Measurements from ENCODE around the gene CNTNAP4.

CNTNAP4 gene

DNA sequence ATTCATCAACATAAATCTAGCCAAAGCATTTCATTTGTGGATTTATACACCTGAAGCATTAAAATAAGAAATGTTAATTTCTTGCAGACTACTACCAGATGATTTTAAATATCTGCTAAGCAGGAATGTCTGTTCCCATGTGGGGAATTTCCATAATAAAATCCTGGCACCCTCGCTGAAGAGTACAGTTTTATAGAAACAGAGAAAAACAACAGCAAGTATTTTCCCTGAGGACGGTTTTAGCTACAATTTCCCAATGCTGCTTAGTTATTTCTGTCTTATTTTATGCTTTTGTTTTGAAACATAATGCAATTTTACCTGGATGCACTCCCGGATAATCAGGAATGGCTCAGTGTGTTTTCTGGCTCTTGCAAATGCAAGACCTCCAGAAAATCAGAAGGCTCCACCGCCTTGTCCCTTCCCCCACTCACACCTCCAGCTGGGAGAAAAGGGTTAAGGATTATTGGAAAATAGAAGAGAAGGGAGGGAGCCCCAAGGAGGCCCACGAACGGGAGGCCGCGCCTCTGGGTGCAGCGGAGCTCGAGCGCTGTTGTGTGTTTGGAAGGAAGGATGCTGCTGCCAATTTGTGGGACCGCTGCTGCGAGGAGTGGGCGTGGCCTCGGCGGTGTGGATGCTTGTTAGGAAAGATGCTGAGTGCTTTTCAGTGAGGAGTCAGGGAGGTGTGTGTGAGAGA lies at the start of gene CNTNAP4:
TSS of gene CNTNAP4 (plus strand) at position 657 of the 694 bp plus-strand sequence. CDS start 262 bp downstream, outside the sequence.
- DNase-seq (ENCODE audit: low read depth, low spot score), result no peak

DNA sequence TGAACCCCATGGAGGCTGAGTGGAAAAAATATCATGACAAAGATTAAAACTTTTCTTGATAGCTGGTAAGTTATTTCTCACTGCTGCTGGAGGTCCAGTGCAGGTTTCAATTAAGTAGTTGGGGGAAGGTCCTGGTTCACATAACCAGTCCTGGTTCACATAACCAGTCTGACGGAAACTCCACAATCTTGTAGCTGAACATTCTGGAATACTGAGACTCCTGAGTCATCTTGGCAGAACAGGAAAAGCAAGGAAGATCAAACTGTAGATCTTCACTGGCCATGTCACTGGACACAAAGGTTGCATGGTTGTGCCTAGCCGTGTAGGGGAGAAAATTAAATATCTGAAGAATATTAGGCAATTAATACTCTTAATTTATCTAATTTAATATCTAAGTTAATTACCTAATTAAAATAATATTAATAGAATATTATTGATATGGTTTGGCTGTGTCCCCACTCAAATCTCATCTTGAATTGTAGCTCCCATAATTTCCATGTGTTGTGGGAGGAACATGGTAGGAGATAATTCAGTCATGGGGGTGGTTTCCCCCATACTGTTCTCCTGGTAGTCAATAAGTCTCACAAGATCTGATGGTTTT lies 48.6 kb upstream of the CNTNAP4 start:
- DNase-seq (ENCODE audit: low read depth, low spot score), result no peak

DNA sequence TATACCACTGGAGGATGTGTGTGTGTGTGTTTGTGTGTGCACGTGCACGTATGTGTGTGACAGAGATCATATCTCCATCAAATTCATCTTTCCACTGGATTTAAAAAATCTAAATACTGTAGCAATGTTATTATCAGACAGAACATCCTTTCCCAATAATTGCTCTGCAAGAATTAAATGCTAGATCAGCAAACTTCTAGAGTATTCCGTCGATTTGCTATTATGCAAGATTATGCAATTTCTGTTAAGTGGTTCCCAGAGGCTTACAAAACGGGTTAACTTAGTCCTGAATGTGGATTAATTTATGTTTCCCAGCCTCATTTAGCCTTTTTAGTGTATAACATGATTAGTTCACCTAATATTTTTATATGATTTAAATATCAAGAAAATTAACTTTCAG lies 44.5 kb upstream of the CNTNAP4 start:
- no peak for DNase-seq (ENCODE audit: low read depth, low spot score)

DNA sequence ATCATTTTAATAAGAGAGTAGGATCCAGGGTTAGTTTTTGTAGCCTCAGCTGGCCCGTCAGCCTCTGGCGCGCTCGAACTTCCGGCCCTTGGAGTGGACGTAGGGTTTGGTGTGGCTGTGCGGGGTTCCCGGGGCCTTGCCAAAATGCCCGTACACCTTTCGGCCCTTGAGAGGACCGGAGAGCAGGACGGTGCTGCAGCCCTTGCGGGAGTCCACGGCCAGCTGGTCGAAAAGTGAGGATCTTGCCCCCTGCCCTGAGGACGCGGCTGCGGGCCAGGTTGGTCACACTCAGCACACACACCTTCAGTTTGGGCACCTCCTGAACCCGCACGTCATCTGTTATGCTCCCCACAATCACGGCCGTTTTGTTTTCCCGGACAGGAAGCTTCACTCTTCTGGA lies 42.2 kb upstream of the CNTNAP4 start:
- no peak for DNase-seq (ENCODE audit: low read depth, low spot score)

DNA sequence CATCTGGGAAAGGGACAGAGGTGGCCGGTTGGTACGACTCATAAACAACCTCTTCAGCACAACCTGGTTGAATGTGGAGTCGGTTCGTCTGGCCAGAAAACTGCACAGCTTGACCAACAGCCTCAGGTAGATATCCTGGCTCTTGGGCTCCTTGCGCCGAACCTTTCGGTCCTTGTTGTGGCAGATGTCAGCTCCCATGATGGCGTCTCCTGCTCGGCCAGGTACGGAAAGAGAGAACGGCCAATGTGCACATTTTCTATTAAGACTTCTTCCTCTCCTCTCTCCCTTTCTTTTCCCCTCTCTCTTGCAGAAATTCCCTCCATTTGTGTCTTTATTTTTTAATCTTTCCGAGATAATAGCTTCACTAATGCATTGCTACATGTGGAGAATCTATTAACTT lies 41.8 kb upstream of the CNTNAP4 start:
- no peak for DNase-seq (ENCODE audit: low read depth, low spot score)

DNA sequence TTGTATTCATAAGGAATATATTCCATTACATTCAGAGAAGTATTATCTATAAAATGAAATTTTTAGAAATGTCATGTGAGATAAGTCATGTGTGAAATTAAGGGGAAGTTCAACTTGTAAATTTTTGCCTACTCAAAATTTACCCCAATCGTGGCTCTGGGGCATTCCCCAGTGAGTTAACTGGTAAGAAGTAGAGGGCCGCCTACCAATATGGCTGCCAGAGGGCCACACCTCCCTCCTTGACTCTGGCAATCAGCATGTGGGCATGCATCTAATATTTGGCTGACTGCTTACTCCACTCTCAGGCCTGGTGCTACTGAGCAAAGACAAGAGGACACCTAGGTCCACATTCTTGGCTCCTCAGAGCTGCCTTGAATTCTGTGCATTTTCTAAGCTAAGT lies 39.7 kb upstream of the CNTNAP4 start:
- DNase-seq (ENCODE audit: low read depth, low spot score), result no peak

DNA sequence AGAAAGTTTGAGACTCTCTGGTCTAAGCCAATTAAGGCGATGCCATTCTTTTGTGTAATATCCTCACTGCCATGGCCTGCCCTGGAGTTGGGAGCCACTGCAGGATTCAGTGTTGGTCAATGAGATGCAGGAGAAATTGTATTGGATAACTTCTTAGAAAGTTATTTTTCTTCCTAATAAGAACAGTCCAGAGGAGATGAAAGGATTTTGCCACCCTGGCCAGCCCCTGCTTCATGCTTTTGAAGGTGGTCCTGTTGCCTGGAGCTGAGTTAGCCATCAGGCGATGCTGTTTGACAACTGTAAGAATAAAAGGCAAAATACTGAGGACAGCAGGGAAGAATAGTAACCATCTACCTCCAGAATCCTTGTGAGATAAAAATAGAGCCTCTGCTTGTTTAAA lies 35.4 kb upstream of the CNTNAP4 start:
- DNase-seq (ENCODE audit: low read depth, low spot score), result no peak

DNA sequence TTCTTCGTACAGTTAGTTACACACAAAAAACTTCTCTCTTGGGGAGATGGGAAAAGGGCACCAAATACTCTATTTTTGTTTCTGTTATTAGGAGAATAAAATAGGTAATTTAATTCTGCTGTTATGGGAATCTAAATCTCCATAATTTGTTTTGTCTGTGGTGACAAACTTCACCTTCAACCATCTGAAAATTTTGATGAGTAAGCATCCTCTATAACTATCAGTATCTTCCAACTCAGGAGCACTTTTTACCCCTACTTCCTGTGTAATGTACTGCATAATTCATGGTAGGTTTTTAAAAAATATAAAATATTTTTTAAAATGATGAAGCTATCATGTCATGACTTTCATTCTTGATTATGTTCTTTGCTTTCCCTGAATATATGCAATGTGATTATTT lies 33.6 kb upstream of the CNTNAP4 start:
- DNase-seq (ENCODE audit: low read depth, low spot score), result no peak

DNA sequence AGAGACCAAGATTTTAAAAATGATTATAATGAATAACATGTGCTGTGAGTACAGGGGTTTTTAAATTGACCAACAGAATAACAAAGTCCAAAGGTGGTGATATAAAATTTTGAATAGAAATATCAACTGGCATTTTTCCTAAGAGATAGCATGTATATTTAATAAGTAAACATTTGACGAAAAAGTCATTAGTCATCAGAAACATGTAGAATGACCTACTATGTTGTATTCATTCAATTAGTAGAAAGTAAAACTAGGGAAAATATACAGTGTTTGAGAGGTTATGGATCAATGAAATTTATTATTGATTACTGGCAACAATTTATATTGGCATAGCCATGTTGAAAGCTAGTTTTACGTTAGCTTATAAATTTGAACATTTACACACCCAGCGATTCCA lies 30.6 kb upstream of the CNTNAP4 start:
- DNase-seq (ENCODE audit: low read depth, low spot score), result no peak

DNA sequence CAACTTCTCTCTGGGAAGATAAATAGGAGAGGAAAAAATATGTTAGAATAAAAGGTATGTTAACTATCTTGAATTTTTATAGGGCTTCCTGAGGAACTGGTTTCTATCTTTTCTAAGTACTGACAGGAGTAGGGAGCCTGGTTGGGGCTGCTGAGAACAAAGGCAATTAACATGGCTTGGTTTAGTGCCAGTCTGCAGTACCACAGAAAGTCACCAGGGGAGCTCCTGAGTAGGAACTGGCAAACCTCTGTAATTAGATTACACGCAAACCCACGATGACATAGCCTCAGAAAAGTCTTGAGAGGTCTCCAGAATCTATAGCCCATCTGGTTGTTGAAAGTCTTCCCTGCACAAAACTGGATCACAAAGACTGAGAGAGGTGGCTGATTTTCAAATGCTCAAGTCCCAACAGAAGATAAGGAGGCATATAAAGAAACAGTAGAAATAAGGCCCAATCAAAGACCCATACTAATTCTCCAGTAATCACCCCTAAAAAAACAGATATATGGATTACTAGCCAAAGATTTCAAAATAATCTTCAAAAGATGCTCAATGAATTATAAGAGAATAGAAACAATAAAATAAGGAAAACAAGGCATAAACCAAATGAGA lies 11.7 kb upstream of the CNTNAP4 start:
- no peak for DNase-seq (ENCODE audit: low read depth, low spot score)

DNA sequence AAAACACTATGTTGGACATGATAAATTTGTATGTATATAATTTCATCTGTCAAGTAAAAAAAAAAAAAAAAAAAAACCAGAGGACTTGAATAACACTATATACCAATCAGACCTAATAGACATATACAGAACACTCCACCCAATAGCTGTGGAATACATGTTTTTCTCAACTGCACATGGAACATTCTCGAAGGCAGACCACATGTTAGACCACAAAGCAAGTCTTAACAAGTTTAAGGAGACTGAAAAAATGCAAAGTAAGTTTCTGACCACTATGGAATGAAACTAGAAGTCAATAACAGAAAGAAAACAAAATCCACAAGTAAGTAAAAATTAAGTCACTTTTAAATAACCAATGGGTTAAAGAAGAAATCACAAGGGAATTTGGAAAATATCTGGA lies 8.4 kb upstream of the CNTNAP4 start:
- no peak for DNase-seq (ENCODE audit: low read depth, low spot score)

DNA sequence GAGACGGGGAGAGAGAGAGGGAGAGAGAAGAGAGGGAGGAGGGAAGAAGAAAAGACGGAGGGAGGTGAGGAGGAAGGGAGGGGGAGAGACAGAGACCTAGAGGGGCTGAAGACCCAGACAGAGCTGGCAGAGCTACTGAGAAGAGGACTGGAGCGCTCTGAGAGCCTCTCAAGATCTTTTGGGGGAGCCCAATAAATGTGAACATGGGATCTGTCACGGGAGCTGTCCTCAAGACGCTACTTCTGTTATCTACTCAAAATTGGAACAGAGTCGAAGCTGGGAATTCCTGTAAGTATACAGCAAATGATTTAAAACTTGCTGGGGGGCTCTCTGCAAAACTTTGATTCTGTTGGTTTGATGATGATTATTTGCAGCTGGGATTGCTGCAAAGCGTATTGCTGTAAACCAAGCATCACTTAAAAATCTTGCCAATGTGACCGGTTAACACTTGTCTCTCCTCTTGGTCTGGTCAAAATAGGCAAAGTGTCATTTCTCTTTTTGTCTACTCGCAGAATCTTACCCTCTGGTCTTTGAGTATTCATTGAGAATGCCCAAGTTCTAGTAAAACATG lies 344 bp downstream of the CNTNAP4 start:
- no peak for DNase-seq (ENCODE audit: low read depth, low spot score)

DNA sequence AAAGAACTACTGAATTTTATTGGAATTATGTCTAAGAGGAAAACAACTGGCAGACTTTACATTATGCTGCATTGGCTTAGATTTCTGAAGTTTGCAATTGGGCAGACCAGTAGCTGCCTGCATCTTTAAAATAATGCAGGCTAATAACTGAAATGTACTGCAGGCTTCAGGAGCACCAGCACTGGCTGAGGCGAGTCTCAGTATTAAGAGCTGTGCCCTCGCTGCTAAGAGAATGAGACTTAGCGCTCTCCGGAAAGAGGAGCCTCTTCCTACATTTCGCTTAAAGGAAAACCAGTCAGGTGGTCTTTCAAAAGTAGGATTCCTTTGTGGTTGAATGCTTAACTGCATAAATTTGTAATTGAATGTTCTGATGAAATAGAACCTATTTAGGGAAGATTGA lies 885 bp downstream of the CNTNAP4 start:
- no peak for DNase-seq (ENCODE audit: low read depth, low spot score)

DNA sequence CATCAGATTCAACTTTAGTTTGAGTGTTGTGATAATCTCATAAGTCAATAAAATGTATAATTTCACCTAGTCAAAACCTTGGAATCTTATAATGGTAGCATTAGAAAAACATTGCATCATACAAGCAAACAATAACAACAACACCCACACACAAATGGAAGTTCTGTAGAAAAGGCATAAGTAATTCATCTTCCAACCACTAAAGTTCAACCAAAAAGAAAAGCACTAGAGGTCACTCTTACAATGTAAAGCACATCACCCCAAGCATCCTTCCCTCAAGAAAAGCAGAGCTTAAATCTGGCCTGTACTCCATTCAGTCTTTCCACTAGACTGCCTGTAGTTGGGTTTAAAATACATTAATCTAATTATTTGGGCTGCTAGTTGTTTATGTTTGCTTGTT lies 1.8 kb downstream of the CNTNAP4 start:
- no peak for DNase-seq (ENCODE audit: low read depth, low spot score)

DNA sequence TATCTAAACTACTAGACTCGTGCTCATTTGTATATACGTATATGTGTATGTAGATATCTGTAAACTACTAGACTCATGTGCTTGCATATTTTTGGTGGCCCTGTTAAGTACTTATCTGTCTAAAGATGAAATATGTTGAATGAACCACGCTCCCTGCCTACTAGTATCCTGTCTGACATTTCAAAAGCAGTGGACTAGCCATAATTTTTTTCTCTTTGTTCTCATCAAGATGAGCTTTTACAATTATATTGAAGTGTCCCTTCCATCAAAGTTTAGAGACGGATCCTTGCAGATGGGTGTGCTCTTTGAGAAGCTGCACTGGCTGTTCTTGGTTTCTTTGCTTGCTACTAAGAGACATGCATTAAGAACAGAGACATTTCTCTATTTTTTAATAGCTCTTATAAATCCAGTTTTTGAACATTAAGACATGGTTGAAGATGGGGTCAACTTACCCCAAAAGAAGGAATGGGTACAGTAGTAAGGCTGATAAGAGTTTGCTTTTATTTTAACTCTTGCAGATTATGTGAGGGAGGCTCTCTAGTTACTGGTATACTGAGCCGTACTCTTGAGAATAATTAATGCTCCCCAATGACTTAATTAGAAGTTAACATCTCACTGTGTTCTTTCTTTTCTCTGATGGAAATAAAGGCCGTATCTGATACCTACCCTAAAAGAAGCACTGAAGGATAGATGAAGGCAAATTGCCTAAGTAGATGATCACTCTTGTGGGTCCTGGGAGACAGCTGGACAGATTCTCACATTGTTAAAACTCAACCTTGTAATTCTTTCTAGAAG lies 3.4 kb downstream of the CNTNAP4 start:
- DNase-seq (ENCODE audit: low read depth, low spot score), result no peak

DNA sequence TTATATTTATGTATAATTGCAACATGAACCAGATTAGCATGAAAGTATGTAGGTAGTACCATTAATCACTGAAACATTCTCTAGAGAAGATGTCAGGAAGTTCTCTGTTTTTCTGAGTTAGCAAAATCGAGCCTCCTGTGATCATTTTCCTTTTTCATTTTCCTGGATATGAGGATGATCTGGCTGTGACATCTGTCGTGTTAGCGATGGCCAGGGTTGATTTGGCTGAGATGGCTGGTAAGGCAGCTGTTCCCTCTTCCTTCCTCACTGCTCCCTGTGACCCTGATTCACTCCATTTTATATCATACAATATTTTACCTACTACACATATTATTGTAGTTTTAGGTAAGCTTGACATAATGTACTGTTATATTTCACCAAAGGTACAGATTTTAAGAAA lies 10.3 kb downstream of the CNTNAP4 start:
- DNase-seq (ENCODE audit: low read depth, low spot score), result no peak

DNA sequence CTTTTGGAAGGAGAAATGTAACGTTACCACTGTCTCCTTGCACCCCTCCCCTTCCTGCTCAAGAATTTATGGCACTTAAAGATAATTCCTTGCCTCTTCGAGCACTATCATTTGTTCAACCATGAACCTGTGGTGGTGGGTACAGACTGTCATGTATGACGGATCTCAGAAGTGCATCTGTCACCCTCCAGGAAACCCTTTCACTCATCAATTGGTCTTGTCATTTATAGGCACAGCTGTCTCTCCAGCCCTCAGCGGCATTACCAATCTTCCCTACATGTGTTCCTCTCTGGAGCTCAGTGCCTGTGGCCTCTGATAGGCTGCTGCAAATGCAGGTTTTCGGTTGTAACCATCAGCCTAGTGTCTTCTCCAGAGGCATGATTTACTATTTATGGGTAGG lies 15.0 kb downstream of the CNTNAP4 start:
- DNase-seq (ENCODE audit: low read depth, low spot score), result no peak

DNA sequence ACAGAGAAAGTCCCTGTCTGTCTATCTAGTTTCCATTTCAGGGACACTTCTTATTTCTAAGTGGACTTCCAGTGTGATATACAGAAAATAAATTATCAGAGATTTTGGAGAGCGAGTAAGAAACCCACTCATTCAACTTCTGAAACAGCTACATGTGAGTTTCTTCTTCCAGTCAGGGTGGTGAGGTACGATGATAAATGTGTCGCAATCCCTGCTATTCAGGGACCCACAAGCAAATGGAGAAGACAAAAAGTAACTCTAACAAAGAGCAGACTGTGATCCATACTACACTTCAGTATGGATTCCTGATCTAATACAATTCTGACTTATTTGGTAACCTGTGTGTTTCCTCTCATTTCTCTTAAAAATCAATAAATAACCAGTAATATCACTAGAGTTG lies 16.8 kb downstream of the CNTNAP4 start:
- no peak for DNase-seq (ENCODE audit: low read depth, low spot score)

DNA sequence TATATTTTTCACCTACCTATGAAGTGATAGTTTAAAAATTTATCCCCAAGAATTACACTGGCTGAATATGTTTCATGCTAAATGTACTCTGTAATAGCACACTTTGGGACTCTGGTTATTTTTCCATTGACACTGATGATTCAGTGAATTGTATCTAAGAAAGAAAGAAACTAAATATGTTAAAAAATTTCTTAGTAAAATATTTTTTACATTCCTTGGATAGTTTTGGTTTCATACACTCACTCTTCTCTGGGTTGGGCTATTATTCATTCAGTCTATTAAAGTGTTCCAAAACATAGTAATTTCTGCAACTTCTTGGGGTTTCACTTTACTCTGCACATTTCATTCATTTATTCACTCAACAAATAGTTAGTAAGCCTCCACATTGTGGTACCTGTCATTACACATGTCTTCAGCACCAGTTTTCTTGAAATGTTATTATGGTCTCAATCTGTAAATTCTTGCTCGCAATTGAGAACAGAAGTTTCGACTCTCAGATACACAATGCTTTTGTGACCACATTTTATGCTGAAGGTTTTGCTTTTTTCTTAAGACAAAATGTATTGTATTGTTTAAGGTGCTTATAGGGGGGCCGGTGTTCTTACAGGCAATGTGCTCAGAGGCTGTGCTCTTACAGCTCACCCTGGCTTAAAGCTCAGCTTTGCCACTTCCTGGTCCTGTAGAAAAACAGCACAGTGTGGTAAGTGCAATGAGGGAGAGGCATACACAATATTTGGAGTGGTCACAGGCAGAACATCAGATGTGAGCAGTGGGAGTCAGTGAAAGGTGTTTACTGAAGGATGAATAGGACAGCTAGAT lies 17.4 kb downstream of the CNTNAP4 start:
- no peak for DNase-seq (ENCODE audit: low read depth, low spot score)

DNA sequence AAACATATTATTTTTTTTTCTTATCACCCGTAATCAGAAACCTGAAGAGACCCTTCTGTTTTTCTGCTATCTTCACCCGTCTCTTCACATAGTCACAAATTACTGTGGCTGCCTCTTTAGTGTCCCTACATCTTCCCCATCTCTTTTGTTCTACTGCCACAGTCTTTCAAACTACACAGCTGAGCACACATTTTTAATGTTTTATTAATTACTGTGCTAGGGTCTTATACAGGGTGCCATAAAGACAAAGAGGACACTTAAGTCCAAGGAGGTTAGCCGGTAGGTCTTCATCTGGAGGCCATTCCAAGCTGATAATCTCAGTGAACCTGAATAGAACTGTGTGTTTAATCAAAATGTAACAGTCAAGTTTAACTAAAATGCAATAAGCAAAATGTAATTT lies 20.7 kb downstream of the CNTNAP4 start:
- DNase-seq (ENCODE audit: low read depth, low spot score), result no peak

DNA sequence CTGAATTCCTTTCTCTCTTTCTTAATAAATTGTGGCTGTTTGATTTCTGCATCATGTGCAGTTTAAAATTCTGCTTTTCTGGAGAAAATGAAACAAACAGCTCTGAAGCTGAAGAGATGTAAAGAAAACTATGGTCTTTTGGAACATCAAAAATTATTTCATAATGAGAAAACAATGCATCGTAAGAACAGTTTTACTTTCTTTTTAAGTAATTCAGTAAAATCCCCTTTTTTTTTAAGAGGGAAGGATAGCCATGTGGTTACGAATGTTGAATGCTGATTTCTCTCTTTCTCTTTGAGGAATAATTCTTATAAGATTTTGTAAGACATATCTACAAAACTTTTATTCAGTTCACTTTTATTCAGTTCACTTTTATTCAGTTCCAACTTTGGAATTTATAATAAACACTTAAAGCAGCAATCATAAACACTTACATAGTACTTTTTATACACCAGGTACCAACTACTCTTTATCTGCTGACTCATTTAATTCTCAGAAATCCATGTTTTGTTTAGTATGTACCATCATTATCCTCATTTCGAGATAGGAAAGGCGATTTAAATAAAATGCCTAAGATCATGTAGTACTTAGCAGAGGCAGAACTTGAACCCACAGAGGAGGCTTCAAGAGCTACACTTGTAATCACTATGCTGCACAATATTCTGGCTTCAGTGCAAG lies 26.6 kb downstream of the CNTNAP4 start:
- no peak for DNase-seq (ENCODE audit: low read depth, low spot score)

Measured in iPS DF 19.7 (cell line).